ENCODE results near the gene SULF2. TPM values are rescaled to one million over a fixed set of nuclear protein-coding genes. Genes with fewer than 3 reads are reported as not detected.

SULF2 gene
- total and polyA plus RNA-seq, 2 experiments from 2014 or later: 49.0 to 66.6 TPM

DNA sequence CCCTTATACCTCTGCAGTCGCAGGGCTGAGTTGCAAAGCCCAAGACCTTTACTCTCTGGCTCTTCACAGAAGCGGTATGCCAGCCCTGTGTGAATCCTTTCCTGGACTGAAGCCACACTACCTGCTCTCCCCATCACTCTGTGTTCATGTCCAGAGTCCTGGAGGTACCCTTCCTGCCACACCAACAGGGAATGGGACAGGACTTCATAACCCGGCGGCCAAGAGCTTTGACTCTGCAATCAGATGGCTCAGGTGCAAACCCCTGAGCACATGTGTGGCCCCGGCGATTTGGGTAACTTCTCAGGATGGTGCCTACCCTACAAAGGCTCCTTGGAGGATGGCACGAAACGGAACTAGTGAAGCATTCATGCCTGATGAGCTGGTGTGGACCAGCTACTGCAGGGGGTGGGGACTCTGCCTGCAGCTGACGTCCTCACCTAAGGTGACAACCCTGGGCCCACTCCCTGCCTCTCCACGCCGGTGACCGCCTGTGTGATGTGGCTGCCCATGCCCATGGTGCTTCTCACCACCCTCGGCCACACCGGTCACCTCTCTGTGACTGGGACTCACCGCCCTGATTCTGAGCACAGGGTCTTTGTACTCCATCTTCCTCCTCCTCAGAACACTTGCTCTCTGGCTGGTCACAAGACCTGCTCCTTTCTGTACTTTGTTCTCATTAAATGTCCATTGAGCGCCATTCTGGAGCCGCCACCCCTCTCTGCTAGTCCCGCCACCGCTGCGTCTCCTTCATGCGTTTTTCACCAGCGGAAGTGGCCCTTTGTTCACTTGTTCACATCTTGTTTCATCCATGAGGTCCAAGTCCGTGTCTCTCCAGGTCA is 116.7 kb downstream of the SULF2 start:
- 96% methylated on average over 23 of the region's 23 CpGs for WGBS (ENCODE audit: low lambda C conversion rate, missing lambda C conversion rate)
- no peak overlapping the region for H3K4me2 ChIP-seq
- H3K27ac ChIP-seq: no peak overlapping the region
- no peaks in the 10 kb centered on the region for H3K4me1 ChIP-seq (ENCODE audit: insufficient read depth)
- no peaks in the 10 kb centered on the region for H3K36me3 ChIP-seq (replicated peaks; ENCODE audit: insufficient read depth, low read depth)
- no peaks in the 10 kb centered on the region for H3K9me3 ChIP-seq (ENCODE audit: low read depth)
- TF ChIP-seq EZH2phosphoT487 (IDR thresholded peaks at IDR 0.05; ENCODE audit: low read depth, severe bottlenecking, unreplicated experiment): no peak
- TF ChIP-seq EZH2 (IDR thresholded peaks at IDR 0.05; ENCODE audit: borderline replicate concordance): no peak
- TF ChIP-seq, protein P1, sequence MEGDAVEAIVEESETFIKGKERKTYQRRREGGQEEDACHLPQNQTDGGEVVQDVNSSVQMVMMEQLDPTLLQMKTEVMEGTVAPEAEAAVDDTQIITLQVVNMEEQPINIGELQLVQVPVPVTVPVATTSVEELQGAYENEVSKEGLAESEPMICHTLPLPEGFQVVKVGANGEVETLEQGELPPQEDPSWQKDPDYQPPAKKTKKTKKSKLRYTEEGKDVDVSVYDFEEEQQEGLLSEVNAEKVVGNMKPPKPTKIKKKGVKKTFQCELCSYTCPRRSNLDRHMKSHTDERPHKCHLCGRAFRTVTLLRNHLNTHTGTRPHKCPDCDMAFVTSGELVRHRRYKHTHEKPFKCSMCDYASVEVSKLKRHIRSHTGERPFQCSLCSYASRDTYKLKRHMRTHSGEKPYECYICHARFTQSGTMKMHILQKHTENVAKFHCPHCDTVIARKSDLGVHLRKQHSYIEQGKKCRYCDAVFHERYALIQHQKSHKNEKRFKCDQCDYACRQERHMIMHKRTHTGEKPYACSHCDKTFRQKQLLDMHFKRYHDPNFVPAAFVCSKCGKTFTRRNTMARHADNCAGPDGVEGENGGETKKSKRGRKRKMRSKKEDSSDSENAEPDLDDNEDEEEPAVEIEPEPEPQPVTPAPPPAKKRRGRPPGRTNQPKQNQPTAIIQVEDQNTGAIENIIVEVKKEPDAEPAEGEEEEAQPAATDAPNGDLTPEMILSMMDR (IDR thresholded peaks at IDR 0.05; ENCODE audit: poor library complexity): no peak
- H3K9me2 ChIP-seq (replicated peaks; ENCODE audit: insufficient read depth): no peaks in the 10 kb centered on the region
- no peak overlapping the region for H2AFZ ChIP-seq
- H4K20me1 ChIP-seq (ENCODE audit: insufficient read depth, poor library complexity, severe bottlenecking): no peaks in the 10 kb centered on the region
- DNase-seq (ENCODE audit: low spot score): no peak
- H3K4me3 ChIP-seq: no peak overlapping the region
- H3K27me3 ChIP-seq: no peaks in the 10 kb centered on the region
- H3K79me2 ChIP-seq: no peaks in the 10 kb centered on the region

DNA sequence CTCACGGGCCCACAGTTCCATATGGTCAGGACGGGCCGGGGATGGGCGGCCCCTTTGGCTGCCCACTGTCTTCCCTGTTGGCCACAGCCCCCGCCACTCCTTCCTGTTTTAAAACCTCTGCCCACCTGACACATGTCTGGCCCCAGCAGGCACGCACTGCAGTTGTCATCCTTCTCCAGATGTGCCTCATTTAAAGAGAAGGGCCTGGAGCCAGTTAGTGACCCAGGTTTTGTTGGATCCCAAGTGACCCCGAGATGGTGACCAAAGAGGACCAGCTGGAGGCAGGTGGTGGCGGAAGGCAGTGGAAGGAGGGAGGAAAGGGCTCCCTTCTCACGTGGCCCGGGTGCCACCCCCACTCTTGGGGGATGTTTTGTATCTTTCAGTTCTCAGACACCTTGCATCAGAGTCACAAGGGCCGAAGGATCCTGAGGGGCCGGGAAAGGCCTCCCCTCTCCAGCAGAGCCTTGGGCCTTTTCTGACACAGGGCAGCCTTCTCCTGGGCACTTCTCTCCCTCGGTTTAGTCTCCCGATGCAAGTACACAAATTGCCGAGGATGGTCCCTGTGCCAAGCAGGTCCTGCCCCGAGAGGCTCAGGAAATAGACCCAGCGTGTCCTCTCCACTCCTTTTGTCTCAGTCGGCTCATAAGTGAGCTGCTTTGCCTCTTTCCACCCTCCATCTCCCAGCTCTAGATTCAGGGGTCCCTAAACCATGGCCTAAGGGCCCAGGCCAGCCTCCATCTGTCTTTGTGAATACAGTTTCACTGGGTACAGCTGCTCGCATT is 117.6 kb downstream of the SULF2 start:
- Histone ChIP-seq H3K79me2 (no peaks in the 10 kb centered on the region), H3K9me3 (ENCODE audit: low read depth) (no peaks in the 10 kb centered on the region), H3K36me3 (replicated peaks; ENCODE audit: insufficient read depth, low read depth) (no peaks in the 10 kb centered on the region), H2AFZ (no peak overlapping the region), H3K4me2 (no peak overlapping the region), H3K4me1 (ENCODE audit: insufficient read depth) (no peaks in the 10 kb centered on the region), H3K4me3 (no peak overlapping the region), H3K27me3 (no peaks in the 10 kb centered on the region), H3K9me2 (replicated peaks; ENCODE audit: insufficient read depth) (no peaks in the 10 kb centered on the region), H3K27ac (no peak overlapping the region), H4K20me1 (ENCODE audit: insufficient read depth, poor library complexity, severe bottlenecking) (no peaks in the 10 kb centered on the region)
- no peak for TF ChIP-seq EZH2 (IDR thresholded peaks at IDR 0.05; ENCODE audit: borderline replicate concordance)
- TF ChIP-seq, protein P1 (IDR thresholded peaks at IDR 0.05; ENCODE audit: poor library complexity): no peak
- no peak for TF ChIP-seq EZH2phosphoT487 (IDR thresholded peaks at IDR 0.05; ENCODE audit: low read depth, severe bottlenecking, unreplicated experiment)
- DNase-seq (ENCODE audit: low spot score): no peak
- WGBS (ENCODE audit: low lambda C conversion rate, missing lambda C conversion rate): 90% methylated on average over 19 of the region's 19 CpGs

DNA sequence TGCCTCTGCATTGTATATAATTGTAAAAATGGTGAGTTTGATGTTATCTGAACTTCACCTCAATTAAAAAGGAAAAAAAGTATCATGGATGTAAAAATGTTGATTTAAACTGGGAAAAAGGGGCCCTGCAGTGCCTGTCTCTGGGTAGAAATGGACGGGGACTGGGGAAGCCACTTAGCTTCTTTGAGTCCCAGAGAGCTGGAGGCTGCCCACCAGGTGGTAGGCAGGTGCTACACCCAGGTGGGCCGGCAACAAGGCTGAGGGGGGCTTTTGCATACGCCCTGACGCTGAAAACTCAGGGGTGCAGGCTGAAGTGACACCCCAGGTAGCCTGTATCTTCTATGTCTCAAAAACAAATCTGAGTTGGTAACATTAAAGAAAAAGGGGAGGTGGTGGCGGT is 118.2 kb downstream of the SULF2 start:
- H3K27ac ChIP-seq: no peak overlapping the region
- H3K36me3 ChIP-seq (replicated peaks; ENCODE audit: insufficient read depth, low read depth): no peaks in the 10 kb centered on the region
- no peak overlapping the region for H3K4me2 ChIP-seq
- H2AFZ ChIP-seq: no peak overlapping the region
- H3K9me3 ChIP-seq (ENCODE audit: low read depth): no peaks in the 10 kb centered on the region
- H4K20me1 ChIP-seq (ENCODE audit: insufficient read depth, poor library complexity, severe bottlenecking): no peaks in the 10 kb centered on the region
- TF ChIP-seq EZH2 (IDR thresholded peaks at IDR 0.05; ENCODE audit: borderline replicate concordance): no peak
- no peak for TF ChIP-seq EZH2phosphoT487 (IDR thresholded peaks at IDR 0.05; ENCODE audit: low read depth, severe bottlenecking, unreplicated experiment)
- TF ChIP-seq, protein P1 (IDR thresholded peaks at IDR 0.05; ENCODE audit: poor library complexity): no peak
- 89% methylated on average over 5 of the region's 5 CpGs for WGBS (ENCODE audit: low lambda C conversion rate, missing lambda C conversion rate)
- H3K79me2 ChIP-seq: no peaks in the 10 kb centered on the region
- H3K27me3 ChIP-seq: no peaks in the 10 kb centered on the region
- no peak overlapping the region for H3K4me3 ChIP-seq
- H3K4me1 ChIP-seq (ENCODE audit: insufficient read depth): no peaks in the 10 kb centered on the region
- no peaks in the 10 kb centered on the region for H3K9me2 ChIP-seq (replicated peaks; ENCODE audit: insufficient read depth)
- no peak for DNase-seq (ENCODE audit: low spot score)

Data from hepatocyte (in vitro differentiated cells).